Ovary (tissue), 9 donors: ENCODE measurements around the gene PRKCE. TPM values are rescaled to one million over a fixed set of nuclear protein-coding genes. Genes with fewer than 3 reads are reported as not detected.

ENCODE experiments used
- DNase-seq, 5 donors: peaks; one replicate each; pipeline ENCODE4 v3.0.0-alpha.2; 2019 to 2020
- H3K27ac ChIP-seq, 2 donors: fragments of 200-600 bp; one replicate each; pipeline versions ENCODE4 v1.5.1 to v1.8.0; 2019 to 2022
- H3K27me3 ChIP-seq: fragments of 200-600 bp; one replicate; pipeline ENCODE4 v1.8.0; 2022
- H3K36me3 ChIP-seq: fragments of 200-600 bp; sonication (generic); one replicate; pipeline ENCODE4 v1.5.1; 2019
- H3K4me1 ChIP-seq: one replicate; pipeline ENCODE4 v1.8.1; 2013; ENCODE audit warnings: mild to moderate bottlenecking, moderate library complexity; ENCODE audit not compliant: insufficient read depth
- H3K4me3 ChIP-seq: fragments of 200-600 bp; sonication (generic); one replicate; pipeline ENCODE4 v1.5.1; 2017
- H3K9me3 ChIP-seq, 2 donors: fragments of 200-600 bp in 1 of 2; sonication (generic) in 1 of 2; one replicate each; pipeline versions ENCODE4 v1.5.1 to v1.8.1; 2013 to 2019; ENCODE audit warnings: mild to moderate bottlenecking in 1 of 2, moderate library complexity in 1 of 2
- EP300 ChIP-seq: sonication (generic); formaldehyde crosslinking; IDR thresholded peaks from one replicate; pipeline ENCODE4 v1.6.1; 2017; ENCODE audit warnings: antibody characterized with exemption
- POLR2A ChIP-seq: fragments of 450-650 bp; IDR thresholded peaks from one replicate; pipeline ENCODE4 v1.6.1; 2017; ENCODE audit warnings: antibody characterized with exemption, mild to moderate bottlenecking, moderate library complexity
- WGBS, 3 donors: extraction: QIAGEN DNeasy Blood & Tissue Kit in 1 of 3; methylation state at CpG; one replicate each; pipeline versions ENCODE4 v1.1.5 to v1.1.7; 2013 to 2017; 5-methylcytosine and 5-hydroxymethylcytosine counted together
- intact Hi-C, 4 donors: fragments of 100-400 bp; cut with DNase I; formaldehyde crosslinking; loops; one replicate each; pipeline versions ENCODE4 v1.11.0 to v1.15.1; 2022 to 2023
- polyA plus RNA-seq, 2 donors: library from polyadenylated mRNA; stranded (reverse); fragments of 200-250 nt in 1 of 2; fragments of 350-450 nt in 1 of 2; fragmentation: Illumina TruSeq in 1 of 2; extraction: RNeasy Lipid Tissue Mini Kit (QIAGEN cat#74804) in 1 of 2; gene quantifications; one replicate each; pipeline ENCODE4 v1.2.3, GENCODE V29; 2013 to 2014
- total RNA-seq, 7 donors: library from RNA; depleted of rRNA in 2 of 7; stranded (reverse); fragments of >200 nt in 2 of 7; fragmentation: NEBNext Ultra II Directional in 3 of 7; extraction: Animal tissue kit (Norgen Biotek cat#: 25700) in 3 of 7; gene quantifications; one replicate each; pipeline versions ENCODE4 v1.1.0 to v1.2.4, GENCODE V29; 2016 to 2023
- TF ChIP-seq, protein P1 (sequence below), 3 donors: fragments of 450-650 bp in 2 of 3; fragments of 200-600 bp in 1 of 3; IDR thresholded peaks; one replicate each; pipeline versions ENCODE4 v1.5.1 to v1.8.0; 2016 to 2022; ENCODE audit warnings: antibody characterized with exemption in 3 of 3, mild to moderate bottlenecking in 1 of 3
- donor health status: DM: no; HTN: no; CAD: no; lungs with moderate emphysema.
- donor health status: DM: no; HTN: no; CAD: no.
- donor health status: Bipolar disorder and iron deficiency.
- donor health status: DM: yes; HTN: yes; CAD: no.
- donor health status: DM: no; HTN: no; CAD: no.
- donor health status: DM: yes; HTN: yes; CAD: no.

The PRKCE gene
- total and polyA plus RNA-seq, 9 donors: 3.1 to 22.8 (median 12.8) TPM

DNA sequence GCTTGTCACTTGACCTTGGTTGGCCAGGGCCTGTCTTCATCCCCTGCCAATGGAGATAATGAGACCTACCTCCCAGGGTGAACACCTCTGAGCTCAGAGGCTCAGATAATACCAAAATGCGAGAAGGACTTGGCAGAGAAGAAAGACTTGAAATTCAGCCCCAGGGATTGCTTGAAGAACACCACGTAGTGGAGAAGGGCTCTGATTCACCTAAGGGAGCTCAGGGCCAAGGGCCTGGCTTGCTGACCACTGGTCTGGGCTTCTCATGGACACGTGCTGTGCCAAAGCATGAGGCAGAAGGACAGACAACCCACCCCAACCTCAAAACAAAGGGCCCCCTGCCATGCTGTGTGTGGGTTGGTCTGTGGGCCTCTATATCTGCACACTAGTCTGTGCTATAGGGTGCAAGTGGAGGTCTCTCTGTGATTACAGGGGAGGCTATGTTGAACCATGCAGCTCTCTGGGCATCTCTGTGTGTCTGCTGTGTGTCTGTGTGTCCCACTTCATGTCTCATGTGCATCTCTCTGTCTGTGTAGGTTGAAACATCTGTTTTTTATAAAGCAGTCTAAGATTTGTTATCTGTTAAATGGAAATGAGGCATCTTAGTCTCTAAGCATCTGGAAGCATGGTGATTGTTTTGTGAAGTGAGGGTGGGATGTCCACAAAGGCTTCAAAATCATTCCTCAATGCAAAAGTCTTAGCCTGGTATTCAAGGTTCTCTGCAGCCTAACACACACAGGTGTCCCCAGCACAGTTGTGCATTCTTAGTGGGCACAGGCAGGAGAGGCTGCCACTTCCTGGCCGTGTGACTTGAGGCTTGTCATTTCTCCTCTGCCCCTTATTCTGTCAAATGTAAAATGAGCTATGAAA is 584.8 kb downstream of the PRKCE start:
- WGBS, 3 donors: 74 to 81% (median 78%) methylated on average over 4 of the region's 4 CpGs
- H3K27me3 ChIP-seq: no peaks in the 10 kb centered on the region
- no peaks in the 10 kb centered on the region for H3K9me3 ChIP-seq
- no peaks in the 10 kb centered on the region for H3K4me1 ChIP-seq
- no peaks in the 10 kb centered on the region for H3K36me3 ChIP-seq
- no peak overlapping the region for H3K4me3 ChIP-seq
- no peak for DNase-seq
- TF ChIP-seq, protein P1, sequence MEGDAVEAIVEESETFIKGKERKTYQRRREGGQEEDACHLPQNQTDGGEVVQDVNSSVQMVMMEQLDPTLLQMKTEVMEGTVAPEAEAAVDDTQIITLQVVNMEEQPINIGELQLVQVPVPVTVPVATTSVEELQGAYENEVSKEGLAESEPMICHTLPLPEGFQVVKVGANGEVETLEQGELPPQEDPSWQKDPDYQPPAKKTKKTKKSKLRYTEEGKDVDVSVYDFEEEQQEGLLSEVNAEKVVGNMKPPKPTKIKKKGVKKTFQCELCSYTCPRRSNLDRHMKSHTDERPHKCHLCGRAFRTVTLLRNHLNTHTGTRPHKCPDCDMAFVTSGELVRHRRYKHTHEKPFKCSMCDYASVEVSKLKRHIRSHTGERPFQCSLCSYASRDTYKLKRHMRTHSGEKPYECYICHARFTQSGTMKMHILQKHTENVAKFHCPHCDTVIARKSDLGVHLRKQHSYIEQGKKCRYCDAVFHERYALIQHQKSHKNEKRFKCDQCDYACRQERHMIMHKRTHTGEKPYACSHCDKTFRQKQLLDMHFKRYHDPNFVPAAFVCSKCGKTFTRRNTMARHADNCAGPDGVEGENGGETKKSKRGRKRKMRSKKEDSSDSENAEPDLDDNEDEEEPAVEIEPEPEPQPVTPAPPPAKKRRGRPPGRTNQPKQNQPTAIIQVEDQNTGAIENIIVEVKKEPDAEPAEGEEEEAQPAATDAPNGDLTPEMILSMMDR (IDR thresholded peaks at IDR 0.05): no peak
- TF ChIP-seq EP300 (no peak), POLR2A (no peak)
- intact Hi-C loops: no loop called here
- H3K27ac ChIP-seq: no peak overlapping the region

DNA sequence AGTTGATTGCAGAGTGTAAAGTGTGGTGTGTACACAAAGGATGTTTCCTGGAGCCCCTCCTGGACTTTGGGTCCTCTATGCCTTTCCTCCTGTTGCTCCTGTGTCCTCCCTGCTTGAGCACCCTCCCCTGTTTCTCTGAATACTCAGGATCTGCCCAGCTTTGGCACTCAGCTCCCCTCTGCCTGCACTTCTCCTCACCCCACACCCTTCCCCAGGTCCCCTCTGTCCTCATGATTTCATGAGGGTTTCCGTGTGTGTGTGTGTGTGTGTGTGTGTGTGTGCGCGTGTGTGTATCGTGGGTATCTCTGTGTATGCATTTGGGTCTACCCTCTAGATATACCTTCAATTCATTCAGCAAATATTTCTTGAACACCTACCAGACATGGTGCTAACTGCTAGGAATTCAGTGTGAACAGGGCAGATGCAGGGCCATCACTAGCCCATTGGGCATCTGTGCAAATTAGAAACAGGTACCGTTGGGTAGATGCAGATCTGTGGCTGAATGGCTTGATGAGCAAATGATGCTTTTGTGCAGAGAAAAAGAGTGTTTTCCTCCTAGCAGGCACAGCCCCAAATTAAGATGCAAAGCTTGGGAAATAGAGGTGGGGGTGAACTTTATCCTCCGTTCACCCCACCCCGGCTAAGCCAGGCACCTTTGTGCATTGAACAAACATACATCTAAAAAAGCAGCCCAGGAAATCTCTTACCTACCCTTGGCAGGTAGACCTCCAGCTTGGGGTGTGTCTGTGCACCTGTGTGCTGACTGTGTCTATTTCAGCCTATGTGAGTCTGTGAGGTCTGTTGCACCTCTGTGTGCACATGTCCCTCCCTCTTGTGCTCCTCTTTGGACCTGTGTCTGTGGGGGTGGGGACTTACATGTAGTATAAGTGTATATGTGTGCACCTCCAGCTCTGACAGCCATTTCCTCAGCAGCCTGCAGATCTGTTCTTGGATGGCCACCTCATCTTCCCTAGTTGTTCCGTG is 585.7 kb downstream of the PRKCE start:
- H3K4me3 ChIP-seq: no peak overlapping the region
- no peak overlapping the region for H3K27ac ChIP-seq
- no peaks in the 10 kb centered on the region for H3K9me3 ChIP-seq
- no peaks in the 10 kb centered on the region for H3K36me3 ChIP-seq
- no peaks in the 10 kb centered on the region for H3K4me1 ChIP-seq
- H3K27me3 ChIP-seq: no peaks in the 10 kb centered on the region
- no peak for DNase-seq
- 82 to 83% (median 82%) methylated on average over 8 of the region's 8 CpGs for WGBS, 3 donors
- TF ChIP-seq, protein P1 (IDR thresholded peaks at IDR 0.05): no peak
- TF ChIP-seq EP300 (no peak), POLR2A (no peak)
- intact Hi-C loops: no loop called here

Other genes with a start within 250 kb of the PRKCE start
- 10 to 100 TPM; 13.1 to 34.8 (median 16.7) TPM for gene SRBD1, start 40.4 kb upstream of the PRKCE start, total RNA-seq
- 1 to 10 TPM; 4.8 to 7.7 TPM for gene SRBD1, start 40.4 kb upstream of the PRKCE start, polyA plus RNA-seq